GM10266 (cell line): Measurements from ENCODE around the gene PEX6.

Source experiments
- DNase-seq: peaks from one replicate; pipeline ENCODE4 v3.0.0; 2012; ENCODE audit errors: extremely low spot score
- CTCF ChIP-seq: IDR thresholded peaks from 2 replicates; pipeline ENCODE4 v1.5.1; 2012; ENCODE audit warnings: mild to moderate bottlenecking, low read depth; ENCODE audit not compliant: control insufficient read depth, insufficient read depth; ENCODE audit errors: missing control alignments

Gene PEX6

GRCh38 chr6:42971746-42972327 lies 7.1 kb downstream of the PEX6 start:
- DNase-seq = no peak
- no peak for TF ChIP-seq CTCF

GRCh38 chr6:42970871-42971612 lies 7.9 kb downstream of the PEX6 start:
- DNase-seq = no peak
- no peak for TF ChIP-seq CTCF

- no peak for TF ChIP-seq CTCF
- DNase-seq = no peak
Measured at GRCh38 chr6:42969934-42970333, 9.0 kb downstream of the PEX6 start.

- no peak for TF ChIP-seq CTCF
- DNase-seq = no peak
Measured at GRCh38 chr6:42969431-42969830, 9.6 kb downstream of the PEX6 start.

GRCh38 chr6:42968783-42969182 lies 10.2 kb downstream of the PEX6 start:
- DNase-seq = no peak
- no peak for TF ChIP-seq CTCF

GRCh38 chr6:42968126-42968701 lies 10.8 kb downstream of the PEX6 start:
- TF ChIP-seq CTCF = no peak
- no peak for DNase-seq

- no peak for DNase-seq
- no peak for TF ChIP-seq CTCF
Measured at GRCh38 chr6:42967228-42967627, 11.8 kb downstream of the PEX6 start.
